GM10248 (cell line): Measurements from ENCODE around the gene RNU5B-1.

Experiments
- CTCF ChIA-PET: fragments of 300-600 bp; sonication (Branson Sonifier 250); formaldehyde crosslinking; extraction: SDS; loops from one replicate; lab custom pipeline; 2021; ENCODE audit warnings: antibody characterized with exemption; lab: Yijun Ruan, JAX
- POLR2A ChIA-PET: fragments of 350-650 bp; sonication (Branson Sonifier 250); formaldehyde crosslinking; extraction: SDS; loops from one replicate; lab custom pipeline; 2020; ENCODE audit warnings: antibody characterized with exemption; lab: Yijun Ruan, JAX
- DNase-seq: peaks from one replicate; pipeline ENCODE4 v3.0.0; 2012; ENCODE audit errors: extremely low spot score
- TF ChIP-seq, protein P1 (sequence below): IDR thresholded peaks from 2 replicates; pipeline ENCODE4 v1.5.1; 2012; ENCODE audit warnings: mild to moderate bottlenecking, low read depth; ENCODE audit errors: extremely low read depth, missing control alignments, control extremely low read depth

RNU5B-1 gene

DNA sequence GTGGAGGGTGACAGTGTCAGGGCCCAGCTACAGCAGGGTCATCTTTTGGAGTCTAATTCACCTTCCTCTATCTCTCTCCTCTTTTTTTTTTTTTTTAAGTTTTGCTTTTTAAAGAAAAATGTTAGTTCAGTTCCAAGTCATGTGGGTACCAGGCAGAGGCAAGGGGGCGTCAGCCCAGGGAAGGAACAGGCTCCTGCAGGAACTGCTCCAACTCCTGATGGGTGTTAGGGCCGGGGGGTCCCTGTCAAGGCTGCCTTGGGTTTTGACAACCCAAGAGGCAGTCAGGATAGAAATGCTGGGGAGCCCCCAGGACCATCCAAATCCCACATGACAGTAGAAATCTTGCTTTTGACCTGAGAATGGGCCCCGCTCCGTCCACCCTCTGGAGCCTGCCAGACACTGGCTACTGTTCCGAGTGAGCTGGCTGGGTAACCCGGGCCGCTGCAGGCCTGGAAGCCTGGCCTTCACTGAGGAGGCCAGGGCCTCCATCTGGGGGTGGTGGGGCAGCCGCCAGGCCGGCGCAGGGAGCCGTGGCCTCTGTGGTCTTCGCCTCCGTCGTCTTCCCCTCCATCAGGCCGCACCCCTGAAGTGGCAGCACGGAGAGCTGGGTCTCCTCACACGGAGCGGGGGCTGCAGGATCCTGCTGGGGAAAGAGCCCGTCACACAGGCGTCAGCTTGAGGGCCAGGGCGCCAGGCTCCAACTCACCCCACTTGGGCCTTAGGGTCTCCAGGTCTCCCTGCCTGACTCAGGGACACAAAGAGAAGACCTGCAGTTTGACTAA lies 24.2 kb downstream of the RNU5B-1 start:
- ChIA-PET CTCF (interaction anchor here (1.7 kb wide), 1 partner anchor 10 kb away, joined by 11 read pairs; no protein-coding TSS in a partner anchor), POLR2A (no interaction called here)
- TF ChIP-seq, protein P1, sequence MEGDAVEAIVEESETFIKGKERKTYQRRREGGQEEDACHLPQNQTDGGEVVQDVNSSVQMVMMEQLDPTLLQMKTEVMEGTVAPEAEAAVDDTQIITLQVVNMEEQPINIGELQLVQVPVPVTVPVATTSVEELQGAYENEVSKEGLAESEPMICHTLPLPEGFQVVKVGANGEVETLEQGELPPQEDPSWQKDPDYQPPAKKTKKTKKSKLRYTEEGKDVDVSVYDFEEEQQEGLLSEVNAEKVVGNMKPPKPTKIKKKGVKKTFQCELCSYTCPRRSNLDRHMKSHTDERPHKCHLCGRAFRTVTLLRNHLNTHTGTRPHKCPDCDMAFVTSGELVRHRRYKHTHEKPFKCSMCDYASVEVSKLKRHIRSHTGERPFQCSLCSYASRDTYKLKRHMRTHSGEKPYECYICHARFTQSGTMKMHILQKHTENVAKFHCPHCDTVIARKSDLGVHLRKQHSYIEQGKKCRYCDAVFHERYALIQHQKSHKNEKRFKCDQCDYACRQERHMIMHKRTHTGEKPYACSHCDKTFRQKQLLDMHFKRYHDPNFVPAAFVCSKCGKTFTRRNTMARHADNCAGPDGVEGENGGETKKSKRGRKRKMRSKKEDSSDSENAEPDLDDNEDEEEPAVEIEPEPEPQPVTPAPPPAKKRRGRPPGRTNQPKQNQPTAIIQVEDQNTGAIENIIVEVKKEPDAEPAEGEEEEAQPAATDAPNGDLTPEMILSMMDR, result no peak
- DNase-seq, result no peak

DNA sequence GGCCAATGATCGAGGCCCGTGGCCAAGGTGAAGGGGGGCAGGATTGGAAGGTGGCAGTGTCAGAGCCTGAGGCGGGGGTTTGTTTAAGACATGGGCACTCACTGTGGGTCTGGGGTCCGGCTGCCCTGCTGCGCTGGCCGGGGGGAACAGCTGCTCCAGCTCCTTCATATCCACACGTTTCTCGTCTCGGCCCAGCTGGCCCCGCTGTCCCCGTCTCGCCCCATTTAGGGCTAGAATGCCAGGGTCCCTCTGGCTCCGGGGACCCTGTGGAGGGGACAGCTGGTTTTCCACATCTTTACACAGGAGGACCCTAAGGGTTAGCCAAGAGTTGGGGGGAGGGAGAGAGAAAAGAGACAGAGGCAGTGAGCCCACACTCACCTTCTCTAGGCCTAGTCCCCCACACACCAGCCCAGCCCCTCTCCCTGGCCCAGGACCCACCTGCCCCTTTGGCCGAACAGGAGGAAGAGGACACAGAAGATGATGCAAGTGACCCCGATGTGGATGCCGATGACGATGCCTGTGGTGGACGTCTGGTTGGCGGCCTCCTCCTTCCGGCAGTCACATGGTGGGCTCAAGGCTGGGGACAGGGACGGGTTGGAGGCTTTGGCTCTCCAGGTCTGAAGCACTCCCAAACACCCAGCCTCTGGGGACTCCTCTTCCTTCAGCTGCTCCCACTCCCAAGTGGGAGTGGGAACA lies 25.0 kb downstream of the RNU5B-1 start:
- DNase-seq, result no peak
- POLR2A ChIA-PET, result no interaction called here
- TF ChIP-seq, protein P1, result no peak
- CTCF ChIA-PET, result interaction anchor here (1.7 kb wide), 1 partner anchor 10 kb away, joined by 11 read pairs; no protein-coding TSS in a partner anchor

DNA sequence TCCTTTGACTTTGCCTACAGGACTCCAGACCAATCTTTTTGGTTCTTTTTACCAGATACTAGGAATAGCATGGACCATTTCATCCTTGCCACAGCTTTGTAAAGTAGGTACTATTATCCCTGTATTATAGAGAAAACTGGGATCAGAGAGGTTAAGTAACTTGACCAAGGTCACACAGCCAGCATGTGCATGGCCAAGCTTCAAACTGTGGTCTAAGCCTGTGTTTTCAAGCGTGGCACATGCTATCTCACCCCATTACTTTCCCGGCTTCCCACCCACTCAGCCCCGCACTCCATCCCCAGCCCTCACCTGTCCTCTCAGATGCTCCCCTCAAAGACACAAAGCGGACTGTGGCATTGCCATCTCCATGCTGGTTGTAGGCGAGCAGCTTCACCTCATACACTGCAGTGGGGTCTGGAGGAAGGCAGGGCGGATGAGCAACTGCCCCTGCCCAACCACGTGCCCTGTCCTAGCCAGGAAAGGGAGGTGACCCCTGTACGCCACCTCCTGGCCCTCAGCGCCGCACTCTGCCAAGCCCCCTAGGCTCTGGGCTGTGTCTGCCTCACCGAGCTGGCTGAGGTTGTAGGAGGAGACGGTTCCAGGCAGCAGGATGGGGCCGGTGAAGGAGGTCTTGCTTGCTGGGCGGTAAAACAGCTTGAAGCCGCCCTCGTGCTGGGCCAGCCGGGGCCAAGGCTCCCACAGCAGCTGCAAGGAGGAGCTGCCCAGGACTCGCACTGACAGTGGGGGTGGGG lies 25.7 kb downstream of the RNU5B-1 start:
- POLR2A ChIA-PET, result no interaction called here
- TF ChIP-seq, protein P1, result no peak
- DNase-seq, result no peak
- CTCF ChIA-PET, result interaction anchor here (1.7 kb wide), 1 partner anchor 11 kb away, joined by 11 read pairs; no protein-coding TSS in a partner anchor

DNA sequence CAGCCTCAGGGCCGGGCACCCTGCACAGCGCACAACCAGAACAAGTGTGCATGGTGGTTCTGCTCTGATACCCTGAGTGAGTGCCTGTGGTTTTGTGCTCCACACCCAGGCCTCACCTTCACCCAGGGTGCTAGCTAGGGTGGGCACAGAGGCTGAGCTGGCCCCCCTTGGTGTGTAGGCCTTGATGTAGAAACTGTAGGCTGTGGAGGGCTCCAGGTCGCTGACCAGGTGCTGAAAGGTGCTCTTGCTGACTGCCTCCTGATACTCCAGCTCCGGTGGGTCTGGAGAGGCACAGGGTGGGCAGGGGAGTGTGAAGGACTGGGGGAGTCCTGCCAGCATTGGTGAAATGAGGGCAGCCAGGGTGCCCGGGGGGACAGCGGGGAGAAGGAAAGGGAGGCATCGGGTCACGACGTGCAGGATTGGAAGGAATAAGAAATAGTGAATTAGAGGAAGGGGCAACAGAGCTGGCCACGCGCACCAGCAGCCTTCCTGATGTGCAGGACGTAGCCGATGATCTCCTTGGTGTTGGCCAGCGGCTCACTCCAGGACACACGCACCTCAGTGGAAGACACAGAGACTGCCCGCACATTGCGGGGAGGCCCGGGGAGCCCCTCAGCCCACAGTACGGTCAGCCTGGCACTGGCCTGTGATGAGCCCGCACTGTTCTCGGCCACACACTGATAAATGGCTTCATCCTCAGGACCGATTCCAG lies 26.6 kb downstream of the RNU5B-1 start:
- no peak for DNase-seq
- CTCF ChIA-PET, result interaction anchor here (0.8 kb wide), 1 partner anchor 54 kb away, joined by 3 read pairs; no protein-coding TSS in a partner anchor
- POLR2A ChIA-PET, result no interaction called here
- TF ChIP-seq, protein P1, result no peak

DNA sequence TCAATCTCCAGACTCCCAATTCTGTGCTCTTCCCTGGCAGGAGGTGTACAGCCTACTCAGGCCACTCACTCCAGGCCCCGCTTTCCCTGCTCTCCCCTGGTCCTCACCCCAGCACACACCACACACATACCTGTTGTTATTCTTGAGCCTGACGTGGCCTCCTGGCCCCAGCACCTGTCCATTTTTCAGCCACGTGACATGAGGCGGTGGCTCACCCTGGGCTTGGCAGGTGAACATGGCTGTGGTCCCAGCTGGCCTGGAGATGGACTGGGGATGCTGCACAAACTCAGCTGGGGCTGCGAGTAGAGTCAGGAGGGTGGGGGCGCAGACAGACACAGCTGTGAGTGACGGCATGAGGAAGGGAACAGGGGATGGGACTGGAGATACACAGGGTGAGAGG lies 27.3 kb downstream of the RNU5B-1 start:
- DNase-seq, result no peak
- TF ChIP-seq, protein P1, result no peak
- ChIA-PET CTCF (interaction anchor here (1.3 kb wide), 1 partner anchor 69 kb away, joined by 4 read pairs; no protein-coding TSS in a partner anchor), POLR2A (no interaction called here)
